Measurements from ENCODE around the gene LILRA2.
"Not testable (repeated sequence)": the region's sequence is repeated elsewhere in the genome, so short reads cannot be mapped to it uniquely, and the experiment has no call there.

Gene LILRA2

DNA sequence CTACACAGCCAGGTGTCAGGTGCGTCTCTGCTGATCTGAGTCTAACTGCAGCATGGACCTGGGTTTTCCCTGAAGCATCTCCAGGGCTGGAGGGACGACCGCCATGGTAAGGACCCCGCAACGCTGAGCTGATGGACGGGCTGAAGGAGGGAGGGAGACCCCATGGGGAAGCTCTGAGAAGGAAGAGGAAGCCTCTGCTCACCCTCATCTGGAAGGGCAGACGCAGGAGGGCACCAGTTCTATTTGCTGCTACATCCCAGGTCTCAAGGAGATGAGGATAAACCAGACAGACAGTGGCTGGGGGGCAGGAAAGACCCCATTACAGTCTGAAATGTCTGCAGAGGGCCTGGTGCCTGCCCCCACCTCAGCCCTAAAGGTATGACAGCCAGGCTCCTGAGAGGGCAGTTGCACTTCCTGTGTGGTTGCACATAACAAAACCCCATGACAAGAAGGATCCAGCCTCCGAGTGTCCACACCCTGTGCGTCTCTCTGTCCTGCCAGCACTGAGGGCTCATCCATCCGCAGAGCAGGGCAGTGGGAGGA is at the start of gene LILRA2:
LILRA2 (plus strand) TSS at position 461 of the 543 bp plus-strand sequence. CDS start 89 bp downstream, outside the sequence.
- no peak for DNase-seq (ENCODE audit: low read depth, low spot score)

DNA sequence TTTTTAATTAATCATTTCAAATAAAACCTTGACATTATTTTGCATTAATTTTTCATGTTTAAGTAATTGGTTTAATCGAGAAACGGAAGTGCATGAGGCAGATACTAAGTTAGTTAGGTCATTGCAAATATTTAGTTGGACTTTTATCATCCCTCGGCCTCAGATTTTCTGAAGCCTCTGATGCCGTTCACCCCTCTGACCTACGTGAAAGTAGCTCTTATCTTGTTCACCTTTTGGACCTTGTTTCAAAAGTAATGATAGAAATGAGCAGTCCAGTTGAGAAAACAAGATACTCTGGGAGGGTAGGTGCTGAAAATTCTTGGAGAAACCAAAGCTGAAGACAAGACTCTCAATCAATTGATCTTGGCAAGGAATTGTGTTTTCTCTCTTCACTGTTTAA is 48.0 kb upstream of the LILRA2 start:
- DNase-seq (ENCODE audit: low read depth, low spot score) = no peak

DNA sequence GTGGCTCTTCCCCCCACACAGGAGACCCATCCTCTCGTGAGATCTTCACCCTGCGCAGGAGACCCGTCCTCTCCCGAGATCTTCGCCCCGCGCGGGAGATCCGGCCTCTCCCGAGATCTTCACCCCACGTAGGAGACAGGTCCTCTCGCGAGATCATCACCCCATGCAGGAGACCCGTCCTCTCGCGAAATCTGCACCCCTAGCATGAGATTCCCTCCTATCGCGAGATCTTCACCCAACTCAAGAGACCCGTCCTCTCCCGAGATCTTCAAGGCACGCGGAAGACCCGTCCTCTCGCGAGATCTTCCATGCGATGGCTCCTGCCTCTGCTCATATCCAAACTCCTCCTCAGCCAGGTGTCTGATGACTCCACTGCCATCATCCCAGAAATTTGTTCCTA is 46.6 kb upstream of the LILRA2 start:
- no peak for DNase-seq (ENCODE audit: low read depth, low spot score)

DNA sequence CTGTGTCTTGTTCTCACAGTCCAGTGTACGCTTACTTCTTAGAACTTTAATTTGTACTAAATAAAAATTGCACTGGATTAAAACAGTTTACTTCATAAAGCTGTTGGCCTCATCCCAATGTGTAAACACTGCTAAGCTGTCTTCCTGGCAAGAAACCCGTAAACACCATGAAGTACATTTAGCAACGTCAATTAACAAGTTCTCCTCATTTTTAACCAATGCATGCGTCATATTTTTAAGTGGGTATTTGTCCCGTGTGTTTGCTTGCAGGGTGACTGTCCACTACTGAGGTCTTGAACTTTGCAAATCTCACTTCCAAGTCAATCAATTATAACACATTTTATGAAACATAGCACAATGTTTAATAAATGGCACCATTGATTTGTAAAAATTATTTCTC is 42.7 kb upstream of the LILRA2 start:
- no peak for DNase-seq (ENCODE audit: low read depth, low spot score)

DNA sequence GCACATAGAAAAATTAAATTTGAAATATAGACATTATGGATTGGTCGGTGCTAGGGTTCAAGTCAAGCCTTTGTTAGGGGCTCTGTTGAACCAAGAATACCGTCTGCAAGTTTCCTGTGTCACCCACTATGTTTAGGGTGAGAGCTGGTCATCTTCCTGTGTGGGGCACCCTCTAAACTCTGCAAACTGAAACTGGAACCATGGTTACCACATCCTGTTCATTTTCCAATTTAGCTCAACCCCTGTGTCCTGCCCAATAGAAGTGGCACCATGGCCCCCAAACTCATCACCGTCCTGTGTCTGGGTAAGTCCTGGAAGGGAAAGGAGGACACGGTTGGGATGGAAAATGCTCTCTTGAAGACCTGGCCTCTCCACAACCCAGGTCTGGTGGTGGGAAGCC is 41.1 kb upstream of the LILRA2 start:
- DNase-seq (ENCODE audit: low read depth, low spot score) = no peak

DNA sequence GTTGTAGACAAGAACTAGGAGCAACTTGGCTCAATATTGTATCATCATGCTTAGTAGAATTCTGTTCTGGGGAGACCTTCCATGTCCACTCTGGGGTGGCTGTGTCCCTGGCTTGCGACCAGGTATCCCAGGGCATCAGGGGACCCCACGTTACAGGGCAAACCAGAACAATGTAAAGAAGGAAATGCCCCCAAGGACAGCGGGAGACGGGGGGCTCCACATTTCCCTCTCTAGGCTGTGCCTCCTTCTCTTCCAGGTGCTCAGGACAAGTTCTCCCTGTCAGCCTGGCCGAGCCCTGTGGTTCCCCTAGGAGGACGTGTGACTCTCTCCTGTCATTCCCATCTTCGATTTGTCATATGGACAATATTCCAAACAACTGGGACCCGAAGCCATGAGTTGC is 40.1 kb upstream of the LILRA2 start:
- no peak for DNase-seq (ENCODE audit: low read depth, low spot score)

DNA sequence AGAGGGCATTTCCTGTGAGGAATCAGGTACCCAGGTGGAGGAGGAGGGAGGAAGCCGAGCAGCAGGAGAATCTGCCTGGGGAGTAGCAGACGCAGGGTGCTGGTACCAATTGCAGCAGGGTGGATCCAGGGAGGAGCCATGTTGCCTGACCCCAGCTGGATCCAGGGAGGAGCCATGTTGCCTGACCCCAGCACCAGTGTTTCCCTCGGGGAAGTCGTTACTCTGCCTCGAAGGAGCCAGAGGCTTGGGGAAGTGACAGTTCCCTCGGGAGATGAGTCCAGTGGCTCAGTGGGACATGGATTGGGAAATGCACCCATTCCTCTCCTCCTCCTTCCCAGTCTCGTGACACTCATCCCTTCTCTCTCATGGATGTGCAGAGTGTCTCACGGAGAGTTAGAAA is 39.4 kb upstream of the LILRA2 start:
- no peak for DNase-seq (ENCODE audit: low read depth, low spot score)

DNA sequence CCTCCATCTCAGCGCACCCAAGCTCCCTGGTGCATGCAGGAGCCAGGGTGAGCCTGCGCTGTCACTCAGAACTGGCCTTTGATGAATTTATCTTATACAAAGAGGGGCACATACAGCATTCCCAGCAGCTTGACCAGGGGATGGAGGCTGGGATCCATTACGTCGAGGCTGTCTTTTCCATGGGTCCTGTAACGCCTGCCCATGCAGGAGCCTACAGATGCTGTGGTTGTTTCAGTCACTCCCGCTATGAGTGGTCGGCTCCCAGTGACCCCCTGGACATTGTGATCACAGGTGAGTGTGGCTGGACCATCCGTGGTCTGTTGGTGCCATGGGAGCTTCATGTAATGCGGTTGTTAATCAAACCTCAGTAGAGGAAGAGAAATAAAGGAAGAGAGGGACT is 38.0 kb upstream of the LILRA2 start:
- DNase-seq (ENCODE audit: low read depth, low spot score) = no peak

DNA sequence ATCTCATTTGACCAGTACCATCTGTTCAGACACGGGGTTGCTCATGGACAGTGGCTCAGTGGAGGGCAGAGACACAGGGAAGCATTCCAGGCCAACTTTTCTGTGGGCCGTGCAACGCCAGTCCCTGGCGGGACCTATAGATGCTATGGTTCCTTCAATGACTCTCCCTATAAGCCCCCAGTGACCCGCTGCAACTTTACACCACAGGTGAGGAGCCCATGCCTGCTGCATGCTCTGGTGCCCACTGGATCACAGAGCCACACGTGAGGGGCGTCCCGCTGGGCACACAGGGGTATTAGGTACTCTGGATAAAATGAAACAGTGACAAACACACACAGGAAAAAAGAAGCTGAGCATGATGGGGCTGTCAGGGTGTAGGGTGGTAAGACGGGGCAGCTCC is 36.6 kb upstream of the LILRA2 start:
- no peak for DNase-seq (ENCODE audit: low read depth, low spot score)

DNA sequence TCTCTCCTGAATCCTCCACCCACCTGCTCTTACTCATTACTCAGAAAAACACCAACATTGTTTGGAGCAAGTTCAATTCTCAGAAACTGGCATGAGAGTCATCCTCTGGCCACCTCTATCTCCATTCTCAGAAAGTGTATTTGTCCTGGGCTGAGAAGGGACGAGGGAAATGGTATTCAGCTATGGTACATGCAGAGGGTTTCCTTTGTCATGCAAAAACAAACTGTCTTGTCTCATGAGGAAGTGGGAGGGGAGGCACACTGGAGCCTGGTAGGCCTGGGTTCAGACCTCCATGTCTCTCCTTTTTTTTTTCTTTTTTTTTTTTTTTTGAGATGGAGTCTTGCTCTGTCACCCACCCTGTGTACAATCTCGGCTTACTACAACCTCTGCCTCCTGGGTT is 31.9 kb upstream of the LILRA2 start:
- no peak for DNase-seq (ENCODE audit: low read depth, low spot score)

DNA sequence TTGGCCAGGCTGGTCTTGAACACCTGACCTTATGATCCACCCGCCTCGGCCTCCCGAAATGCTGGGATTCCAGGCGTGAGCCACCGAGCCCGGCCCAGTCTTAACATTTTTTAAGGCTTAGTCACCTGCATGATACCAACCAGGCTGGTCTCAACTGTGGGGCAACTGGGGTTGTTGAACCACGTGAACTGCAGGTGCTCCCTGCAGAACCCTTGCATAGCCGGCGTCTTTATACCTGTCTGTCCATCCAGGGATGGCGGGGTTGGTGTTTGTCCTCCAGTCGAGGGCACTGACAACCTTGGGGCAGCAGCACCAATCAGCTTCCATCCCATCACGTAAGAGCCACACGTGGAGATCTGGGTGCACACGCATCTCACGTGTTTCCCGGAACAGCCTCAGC is 24.8 kb upstream of the LILRA2 start:
- DNase-seq (ENCODE audit: low read depth, low spot score) = no peak

DNA sequence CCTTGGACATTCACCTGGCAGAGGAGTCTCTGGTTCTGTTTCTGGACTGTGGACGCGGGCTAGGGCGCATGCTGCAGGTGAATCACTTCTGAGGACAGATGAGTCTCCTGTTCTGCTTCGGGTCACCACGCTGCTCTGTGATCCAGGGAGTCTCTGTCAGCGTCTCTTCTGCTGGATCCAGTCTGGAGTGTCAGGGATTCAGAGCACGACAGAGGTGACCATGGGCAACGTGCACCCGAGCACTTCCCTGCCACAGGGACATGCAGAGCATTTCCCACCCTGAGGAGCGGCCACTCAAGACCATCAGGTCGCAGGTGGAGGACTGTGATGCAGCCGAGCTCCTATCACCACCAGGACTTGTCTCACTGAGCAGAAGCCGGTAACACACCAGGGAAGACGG is 24.4 kb upstream of the LILRA2 start:
- DNase-seq (ENCODE audit: low read depth, low spot score) = no peak

DNA sequence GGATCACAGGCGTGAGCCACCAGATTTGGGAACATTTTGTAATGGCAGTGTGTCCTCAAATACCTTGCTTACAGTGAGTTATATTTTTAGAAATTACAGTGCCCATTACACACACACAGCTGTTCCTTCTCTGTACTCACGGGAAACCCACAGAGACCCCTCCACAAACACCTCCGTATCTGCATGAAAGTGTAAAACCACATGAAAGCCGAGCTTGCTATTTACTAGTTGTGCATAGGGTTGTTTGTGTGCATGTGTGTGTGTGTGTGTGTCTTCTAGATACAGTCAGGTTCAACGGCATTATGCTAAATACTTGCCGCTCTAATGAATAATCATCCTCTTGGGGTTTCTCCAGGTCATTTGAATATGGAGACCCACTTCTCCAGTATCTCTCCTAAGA is 22.3 kb upstream of the LILRA2 start:
- DNase-seq (ENCODE audit: low read depth, low spot score) = no peak

DNA sequence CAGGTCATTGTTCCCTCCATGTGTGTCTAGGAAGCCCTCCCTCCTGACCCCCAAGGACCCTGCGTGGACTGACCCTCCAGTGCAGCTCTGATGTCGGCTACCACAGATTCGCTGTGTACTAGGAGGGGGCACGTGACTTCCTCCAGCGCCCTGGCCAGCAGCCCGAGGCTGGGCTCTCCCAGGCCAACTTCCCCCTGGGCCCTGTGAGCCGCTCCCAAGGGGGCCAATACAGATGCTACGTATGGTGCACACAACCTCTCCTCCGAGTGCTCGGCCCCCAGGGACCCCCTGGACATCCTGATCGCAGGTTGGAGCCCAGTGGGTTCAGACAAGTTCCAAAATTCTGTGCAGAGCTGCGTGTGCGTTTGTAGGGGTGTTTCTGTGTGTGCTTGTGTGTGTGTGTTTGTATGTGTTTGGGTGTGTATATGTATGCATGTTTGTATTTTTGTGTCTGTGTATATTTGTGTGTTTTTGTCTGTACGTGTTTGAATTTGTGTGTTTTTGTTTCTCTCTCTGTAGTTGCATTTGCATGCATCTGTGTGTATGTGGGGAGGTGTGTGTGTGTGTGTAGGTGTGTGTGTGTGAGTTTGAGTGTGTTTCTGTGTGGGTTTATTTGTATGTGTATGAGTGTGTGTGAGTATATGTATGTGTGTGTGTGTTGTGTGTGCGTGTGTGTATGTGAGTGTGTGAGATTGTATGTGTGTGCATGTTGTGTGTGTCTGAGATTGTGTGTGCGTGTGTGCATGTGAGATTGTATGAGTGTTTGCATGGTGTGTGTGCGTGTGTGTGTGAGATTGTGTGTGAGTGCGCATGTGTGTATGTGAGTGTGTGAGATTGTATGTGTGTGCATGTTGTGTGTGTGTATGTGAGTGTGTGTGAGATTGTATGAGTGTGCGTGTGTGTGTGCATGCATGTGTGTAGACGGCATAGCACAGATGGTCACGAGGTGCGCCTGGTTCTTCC is 21.4 kb upstream of the LILRA2 start:
- no peak for DNase-seq (ENCODE audit: low read depth, low spot score)

DNA sequence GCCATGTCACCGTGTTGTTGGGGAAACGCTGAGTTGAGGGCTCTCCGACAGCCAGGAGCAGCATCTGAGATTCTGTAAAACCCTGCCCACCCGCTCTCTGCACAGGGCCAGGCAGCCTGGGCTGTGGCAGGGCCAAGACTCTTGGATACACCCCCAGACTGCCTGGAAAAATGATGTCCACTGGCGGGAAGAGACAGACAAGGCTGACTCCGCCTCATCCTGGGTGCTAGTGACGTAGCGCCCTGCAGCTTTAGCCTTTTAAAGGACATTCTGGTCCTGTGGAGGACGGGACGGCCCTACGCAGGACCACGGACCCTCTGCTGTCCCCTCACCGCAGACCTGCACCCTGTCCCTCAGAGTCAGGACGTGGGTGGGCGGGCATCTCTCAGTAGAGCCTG is 20.7 kb upstream of the LILRA2 start:
- no peak for DNase-seq (ENCODE audit: low read depth, low spot score)

DNA sequence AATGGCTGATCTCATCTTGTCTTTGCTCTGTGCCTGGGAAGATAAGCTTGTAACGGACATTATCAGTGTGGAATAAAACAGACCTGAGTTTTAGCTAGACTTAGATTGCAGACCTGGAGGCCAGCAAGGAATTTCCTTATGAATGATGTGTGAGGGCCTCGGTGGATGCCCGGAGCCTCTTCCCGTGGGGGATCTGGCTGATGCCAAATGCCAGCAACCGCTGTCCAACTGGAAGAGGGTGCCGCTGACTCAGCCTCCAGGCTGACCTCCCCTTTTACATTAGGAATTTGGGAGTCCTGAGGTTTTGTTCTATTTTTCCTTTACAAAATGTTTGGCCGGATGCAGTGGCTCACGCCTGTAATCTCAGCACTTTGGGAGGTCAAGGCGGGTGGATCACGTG is 19.6 kb upstream of the LILRA2 start:
- no peak for DNase-seq (ENCODE audit: low read depth, low spot score)

DNA sequence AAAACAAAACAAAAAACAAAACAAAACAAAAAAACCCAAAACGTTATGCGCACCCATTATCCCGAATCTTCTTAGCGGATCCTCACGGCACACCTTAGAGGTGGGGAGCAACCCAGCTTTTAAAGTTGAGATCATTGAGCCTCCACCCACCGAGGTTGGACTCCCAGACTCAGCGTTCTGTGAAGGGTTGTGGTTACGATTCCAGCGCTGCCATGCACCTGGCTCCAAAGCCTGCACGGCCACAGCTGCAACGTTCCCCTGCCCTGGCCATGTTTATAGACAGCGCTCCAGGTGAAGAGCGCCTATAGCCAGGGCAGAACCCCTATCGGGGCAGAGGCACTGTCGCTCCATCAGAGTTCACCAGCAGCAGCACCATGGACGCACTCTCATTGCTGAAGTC is 18.7 kb upstream of the LILRA2 start:
- DNase-seq (ENCODE audit: low read depth, low spot score) = no peak

DNA sequence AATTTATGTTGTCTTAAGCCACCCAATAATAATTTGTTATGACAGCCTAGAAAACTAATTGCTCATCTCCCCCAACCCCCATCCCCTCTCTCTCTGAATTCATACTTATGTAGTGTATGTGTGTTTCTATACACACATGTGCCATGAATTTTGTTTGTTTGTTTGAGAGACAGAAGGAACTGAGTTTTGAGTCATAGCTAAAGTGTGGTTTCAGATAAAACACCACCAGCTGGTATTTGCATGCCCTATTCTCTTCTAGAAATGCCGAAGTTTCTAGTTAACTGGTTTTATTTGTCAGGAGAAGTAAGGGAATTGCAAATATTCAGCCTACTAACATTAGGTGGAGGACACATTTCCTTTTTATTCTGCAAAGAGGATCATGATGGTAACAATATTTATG is 17.4 kb upstream of the LILRA2 start:
- no peak for DNase-seq (ENCODE audit: low read depth, low spot score)

DNA sequence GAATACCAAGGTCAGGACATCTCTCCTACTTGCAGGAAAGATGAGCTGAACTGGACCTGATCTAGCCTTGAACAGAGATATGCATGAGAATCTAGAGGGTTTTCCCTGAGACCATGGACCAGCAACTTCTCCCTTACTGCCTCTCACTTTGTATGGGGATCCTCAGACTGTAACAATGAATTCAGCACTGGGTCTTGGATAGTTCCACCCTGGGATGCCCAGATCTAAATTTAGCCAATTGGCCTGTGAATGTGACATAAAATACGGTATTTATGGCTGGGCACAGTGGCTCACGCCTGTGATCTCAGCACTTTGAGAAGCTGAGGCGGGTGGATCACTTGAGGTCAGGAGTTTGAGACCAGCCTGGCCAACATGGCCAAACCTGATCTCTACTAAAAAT is 15.3 kb upstream of the LILRA2 start:
- DNase-seq (ENCODE audit: low read depth, low spot score) = no peak

DNA sequence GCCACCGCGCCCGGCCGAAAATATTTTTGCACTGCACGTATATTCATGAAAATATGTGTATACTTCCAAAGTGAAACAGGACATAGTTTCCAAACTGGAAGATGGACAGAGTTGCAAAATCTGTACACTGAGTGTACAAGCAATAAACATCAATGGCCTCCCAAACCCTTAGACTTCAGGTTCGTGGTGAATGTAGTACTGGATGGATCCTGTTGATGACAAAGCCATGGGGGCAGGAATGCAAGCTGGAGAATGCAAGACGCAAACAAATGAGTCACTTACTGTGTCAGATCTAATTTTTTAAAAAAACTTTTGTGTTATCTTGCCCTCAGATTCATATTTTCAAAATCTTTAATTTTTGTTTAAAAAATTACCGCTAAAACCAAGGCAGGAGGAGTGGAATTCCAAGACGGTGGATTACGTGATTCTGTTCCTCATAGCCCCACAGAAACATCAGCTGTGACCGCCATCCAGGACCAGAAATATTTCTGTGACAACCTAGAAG is 12.7 kb upstream of the LILRA2 start:
- no peak for DNase-seq (ENCODE audit: low read depth, low spot score)

DNA sequence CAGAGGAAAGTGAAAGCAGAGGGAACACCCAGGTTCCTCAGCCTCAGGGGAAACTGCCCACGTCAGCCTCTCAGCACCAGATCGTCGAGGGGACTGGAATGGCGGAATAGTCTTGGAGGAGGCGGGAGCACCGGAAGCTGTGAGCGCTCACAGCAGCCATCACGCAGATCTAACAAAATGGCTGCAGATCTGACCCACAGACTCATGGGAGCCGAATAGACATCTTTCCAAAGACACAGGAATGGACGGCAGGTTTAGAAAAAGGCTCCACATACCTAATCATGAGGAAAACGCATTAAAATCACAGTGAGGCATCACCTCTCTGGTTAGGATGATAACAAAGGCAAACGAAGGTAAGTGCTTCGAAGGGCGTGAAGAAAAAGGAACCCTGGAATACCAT is 11.8 kb upstream of the LILRA2 start:
- DNase-seq (ENCODE audit: low read depth, low spot score) = no peak

DNA sequence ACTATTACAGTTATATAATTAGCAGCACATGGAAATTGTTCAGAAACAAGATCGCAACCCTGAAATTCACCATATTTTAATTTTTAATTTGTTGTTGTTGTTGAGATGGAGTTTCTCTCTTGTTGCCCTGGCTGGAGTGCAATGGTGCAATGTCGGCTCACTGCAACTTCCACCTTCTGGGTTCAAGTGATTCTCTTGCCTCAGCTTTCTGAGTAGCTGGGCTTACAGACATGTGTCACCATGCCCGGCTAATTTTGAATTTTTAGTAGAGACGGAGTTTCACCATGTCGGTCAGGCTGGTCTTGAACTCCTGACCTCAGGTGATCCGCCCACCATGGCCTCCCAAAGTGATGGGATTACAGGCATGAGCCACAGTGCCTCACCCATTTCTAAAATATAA is 10.4 kb upstream of the LILRA2 start:
- not testable (repeated sequence) for DNase-seq (ENCODE audit: low read depth, low spot score)

DNA sequence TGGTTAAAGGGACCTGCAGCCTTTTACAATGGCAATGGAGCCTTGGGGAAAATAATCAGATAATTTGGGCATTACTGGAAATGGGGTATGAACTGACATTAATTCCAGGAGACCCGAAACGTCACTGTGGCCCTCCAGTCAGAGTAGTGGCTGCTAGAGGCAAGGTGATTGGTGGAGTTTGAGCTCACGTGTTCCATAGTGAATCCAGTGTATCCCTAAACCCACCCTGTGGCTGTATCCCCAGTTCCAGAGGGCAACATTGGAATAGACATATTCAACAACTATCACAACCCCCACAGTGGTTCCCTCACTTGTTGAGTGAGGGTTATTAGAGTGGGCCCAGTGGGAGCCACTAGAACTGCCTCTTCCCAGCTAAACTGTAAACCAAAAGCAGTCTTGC is 3.3 kb upstream of the LILRA2 start:
- no peak for DNase-seq (ENCODE audit: low read depth, low spot score)
